Measurements from ENCODE around the gene WNK1. TPM values are rescaled to one million over a fixed set of nuclear protein-coding genes. Genes with fewer than 3 reads are reported as not detected.
"Not testable (repeated sequence)": the region's sequence is repeated elsewhere in the genome, so short reads cannot be mapped to it uniquely, and the experiment has no call there.

Gene WNK1
- total RNA-seq, 1 donor from 2014 or later = 203 TPM

DNA sequence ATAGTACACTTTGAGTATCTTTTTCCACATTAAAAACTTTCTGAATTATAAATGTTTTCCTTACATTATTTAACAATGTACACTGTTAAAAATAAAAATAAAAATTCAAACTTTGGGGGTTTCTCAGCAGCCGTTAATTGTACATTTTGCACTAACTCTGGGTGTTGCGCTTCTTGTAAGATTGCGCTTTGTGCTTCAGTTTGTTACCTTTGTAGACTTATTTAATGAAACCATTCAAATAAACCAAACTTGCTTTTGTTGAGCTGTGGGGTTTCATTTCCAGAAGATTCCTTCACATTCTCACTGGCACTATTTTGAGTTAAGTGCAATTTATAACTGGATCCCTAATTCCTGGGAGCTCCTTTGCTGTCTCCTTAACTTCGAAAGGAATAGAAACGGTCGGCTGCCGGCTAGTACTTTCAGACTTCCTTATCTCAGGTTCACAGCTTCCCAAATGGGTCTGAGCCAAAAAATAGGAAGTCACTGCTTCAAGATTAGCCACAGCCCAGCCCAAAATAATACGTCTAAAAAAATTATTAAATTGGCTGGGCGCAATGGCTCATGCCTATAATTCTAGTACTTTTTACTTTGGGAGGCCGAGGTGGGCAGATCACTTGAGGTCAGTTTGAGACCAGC, 158.9 kb downstream of the WNK1 start:
- no peak for DNase-seq (ENCODE audit: low spot score)

DNA sequence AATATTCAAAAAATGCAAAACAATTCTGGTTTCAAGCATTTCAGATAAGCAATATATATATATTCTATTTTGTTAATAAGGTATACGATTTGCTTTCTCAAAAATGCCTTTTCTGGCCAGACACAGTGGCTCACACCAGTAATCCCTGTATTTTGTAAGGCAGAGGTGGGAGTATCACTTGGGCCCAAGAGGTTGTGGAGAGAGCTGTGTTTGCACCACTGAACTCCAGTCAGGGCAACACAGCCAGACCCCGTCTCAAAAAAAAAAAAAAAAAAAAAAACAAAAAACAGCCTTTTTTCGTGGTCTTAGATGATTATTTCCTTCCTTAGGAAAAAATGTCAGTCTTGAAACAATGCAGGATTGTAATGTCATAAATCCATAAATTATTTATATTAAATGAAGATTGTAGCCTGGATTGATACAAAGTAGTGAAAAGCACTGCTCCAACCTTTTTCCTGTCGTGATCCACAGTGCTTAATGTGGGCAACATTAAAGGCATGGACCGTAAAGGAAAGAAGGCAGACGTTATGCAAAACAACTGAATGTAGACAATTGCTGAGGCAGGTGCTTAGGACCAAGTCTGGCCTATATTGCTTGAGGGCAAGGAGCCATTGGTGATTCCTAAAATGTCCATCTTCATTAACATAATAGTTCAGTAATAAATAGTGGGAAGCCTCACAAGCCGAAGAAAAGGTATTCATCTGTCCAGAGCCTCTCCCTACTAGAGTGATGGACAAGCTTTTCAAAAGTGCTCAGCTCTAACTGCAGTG, 160.3 kb downstream of the WNK1 start:
- DNase-seq (ENCODE audit: low spot score) = no peak

- DNase-seq (ENCODE audit: low spot score) = no peak
Observed at GRCh38 chr12:913919-914698, 161.7 kb downstream of the WNK1 start.

DNA sequence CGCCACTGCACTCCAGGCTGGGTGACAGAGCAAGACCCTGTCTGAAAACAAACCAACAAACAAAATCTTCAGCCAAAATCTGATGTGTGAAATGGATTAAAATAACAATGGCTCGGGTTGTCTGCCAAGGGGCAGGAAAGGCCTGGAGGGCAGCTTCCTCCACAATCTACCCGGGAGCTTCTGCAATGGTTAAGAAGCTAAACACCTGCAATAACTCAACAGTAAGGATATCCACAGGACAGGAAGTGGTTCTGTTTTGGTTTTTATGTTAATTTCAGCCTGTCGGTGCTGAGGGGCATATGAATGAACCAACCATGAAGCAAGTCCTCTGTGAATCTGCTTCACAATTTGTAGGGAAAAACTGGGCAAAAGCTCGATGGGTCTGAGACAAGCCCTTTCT, 162.7 kb downstream of the WNK1 start:
- no peak for DNase-seq (ENCODE audit: low spot score)

DNA sequence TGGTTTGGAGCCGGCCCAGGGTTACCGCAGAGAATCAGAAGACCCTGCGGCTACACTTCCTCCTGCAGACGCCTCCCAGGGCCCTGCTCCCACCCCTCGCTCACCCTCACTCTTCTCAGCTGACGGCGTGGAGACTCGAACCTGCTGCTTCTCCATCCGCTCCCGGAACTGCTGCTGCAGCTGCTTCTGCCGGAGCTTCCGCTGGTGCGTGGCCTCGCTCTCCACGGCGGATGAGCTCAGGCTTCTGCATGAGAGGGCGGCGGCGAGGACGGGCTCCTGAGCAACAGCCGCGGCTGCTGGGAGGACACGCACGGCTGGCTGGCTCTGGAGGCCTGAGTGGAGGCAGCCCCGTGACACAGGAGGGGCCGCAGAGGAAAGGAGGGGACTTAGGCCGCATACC, 163.9 kb downstream of the WNK1 start:
- no peak for DNase-seq (ENCODE audit: low spot score)

GRCh38 chr12:916712-917445, 164.5 kb downstream of the WNK1 start:
- no peak for DNase-seq (ENCODE audit: low spot score)

- no peak for DNase-seq (ENCODE audit: low spot score)
Observed at GRCh38 chr12:920676-921075, 168.3 kb downstream of the WNK1 start.

GRCh38 chr12:922285-922684, 169.9 kb downstream of the WNK1 start:
- no peak for DNase-seq (ENCODE audit: low spot score)

GRCh38 chr12:926641-927040, 174.3 kb downstream of the WNK1 start:
- DNase-seq (ENCODE audit: low spot score) = no peak

DNA sequence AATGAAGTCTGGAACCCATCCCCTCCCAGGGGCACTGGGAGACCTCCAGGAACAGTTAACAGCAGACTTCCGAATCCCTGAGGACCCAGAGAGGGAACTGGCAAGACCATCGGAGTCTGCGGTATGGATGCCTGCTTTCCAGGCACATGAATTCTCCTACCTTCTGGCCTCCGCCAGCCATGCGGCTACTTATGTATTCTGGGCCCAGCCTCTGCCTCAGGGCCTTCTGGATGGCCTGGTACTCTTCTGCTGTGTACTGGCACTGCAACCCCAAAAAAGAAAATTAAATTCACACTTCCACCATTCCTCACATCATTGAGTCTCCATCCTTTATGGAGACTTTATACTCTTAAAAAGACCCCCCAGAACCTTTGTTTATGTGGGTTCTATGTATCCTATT, 178.7 kb downstream of the WNK1 start:
- no peak for DNase-seq (ENCODE audit: low spot score)

GRCh38 chr12:931591-931990, 179.2 kb downstream of the WNK1 start:
- no peak for DNase-seq (ENCODE audit: low spot score)

DNA sequence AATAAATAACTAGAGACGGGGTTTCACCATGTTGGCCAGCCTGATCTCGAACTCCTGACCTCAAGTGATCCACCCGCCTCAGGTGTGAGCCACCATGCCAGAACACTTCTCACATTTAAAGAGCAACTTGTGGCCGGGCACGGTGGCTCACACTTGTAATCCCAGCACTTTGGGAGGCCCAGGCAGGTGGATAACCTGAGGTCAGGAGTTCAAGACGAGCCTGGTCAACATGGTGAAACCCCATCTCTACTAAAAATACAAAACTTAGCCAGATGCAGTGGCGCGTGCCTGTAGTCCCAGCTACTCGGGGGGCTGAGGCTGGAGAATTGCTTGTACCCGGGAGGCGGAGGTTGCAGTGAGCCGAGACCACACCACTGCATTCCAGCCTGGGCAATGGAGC, 183.5 kb downstream of the WNK1 start:
- DNase-seq (ENCODE audit: low spot score) = not testable (repeated sequence)

GRCh38 chr12:936377-937345, 184.3 kb downstream of the WNK1 start:
- no peak for DNase-seq (ENCODE audit: low spot score)

DNA sequence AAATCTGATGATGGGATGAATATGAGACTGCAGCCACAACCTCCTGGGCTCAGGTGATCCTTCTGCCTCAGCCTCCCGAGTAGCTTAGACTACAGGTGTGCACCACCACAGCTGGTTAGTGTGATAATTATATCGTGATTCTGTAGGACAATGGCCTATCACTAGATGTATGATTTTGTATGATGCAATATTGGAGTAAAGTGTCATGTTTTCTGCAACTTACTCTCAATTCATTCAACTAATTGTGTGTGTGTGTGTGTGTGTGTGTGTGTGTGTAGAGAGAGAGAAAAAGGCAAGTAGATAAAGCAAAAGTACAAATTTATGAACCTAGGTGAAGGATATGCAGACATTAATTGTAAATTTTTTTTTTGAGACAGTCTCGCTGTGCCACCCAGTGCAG, 186.4 kb downstream of the WNK1 start:
- no peak for DNase-seq (ENCODE audit: low spot score)

- DNase-seq (ENCODE audit: low spot score) = no peak
Observed at GRCh38 chr12:943051-943450, 190.7 kb downstream of the WNK1 start.

DNA sequence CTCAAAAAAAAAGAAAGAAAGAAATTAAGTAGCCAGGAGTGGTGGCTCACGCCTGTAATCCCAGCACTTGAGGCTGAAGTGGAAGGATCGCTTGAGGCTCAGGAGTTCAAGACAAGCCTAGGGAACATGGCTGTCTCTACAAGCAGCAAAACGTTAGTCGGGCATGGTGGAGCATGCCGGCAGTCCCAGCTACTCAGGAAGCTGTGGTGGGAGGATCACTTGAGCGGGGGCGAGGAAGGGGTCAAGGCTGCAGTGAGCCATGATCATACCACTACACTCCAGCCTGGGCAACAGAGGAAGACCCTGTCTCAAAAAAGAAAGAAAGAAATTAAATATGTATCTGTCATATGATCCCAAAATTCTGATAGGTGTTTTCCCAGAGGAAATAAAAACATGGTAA, 191.8 kb downstream of the WNK1 start:
- no peak for DNase-seq (ENCODE audit: low spot score)

DNA sequence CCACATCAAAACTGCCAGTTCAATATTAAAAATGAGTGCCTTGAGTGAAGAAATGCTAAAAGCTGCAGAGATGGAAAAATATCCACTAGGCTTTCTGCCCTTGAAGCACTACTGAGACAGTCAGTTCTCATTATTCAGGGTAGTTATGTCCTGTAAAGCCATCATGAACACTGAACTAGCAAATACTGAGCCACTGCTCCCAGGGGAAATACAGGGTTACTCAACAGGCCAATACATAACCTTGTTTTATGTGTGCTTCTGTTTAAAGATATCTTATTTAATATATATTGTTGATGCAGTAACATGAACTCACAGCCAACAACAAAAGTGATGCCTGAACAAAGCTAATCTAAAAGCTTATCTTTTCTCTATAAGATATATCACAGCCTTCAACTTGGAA, 193.8 kb downstream of the WNK1 start:
- no peak for DNase-seq (ENCODE audit: low spot score)

DNA sequence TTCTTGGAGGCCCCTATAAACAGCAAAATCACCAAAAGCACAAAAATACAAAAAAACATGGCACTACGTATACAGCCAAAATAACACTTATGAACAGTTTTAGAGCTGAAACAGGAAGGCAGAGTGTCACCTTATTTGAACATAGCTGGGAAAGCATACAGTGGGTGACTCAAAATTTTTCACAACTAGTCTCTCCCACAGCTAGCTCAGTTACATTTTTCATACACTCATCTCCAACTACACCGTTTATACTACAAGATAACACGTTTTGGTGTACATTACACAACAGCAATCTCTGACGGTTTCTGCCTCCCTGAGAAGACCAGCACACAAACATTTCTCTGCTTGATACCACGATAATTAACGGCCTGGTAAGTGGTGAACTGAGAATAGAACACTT, 194.3 kb downstream of the WNK1 start:
- DNase-seq (ENCODE audit: low spot score) = no peak

GRCh38 chr12:948238-948637, 195.9 kb downstream of the WNK1 start:
- DNase-seq (ENCODE audit: low spot score) = no peak

DNA sequence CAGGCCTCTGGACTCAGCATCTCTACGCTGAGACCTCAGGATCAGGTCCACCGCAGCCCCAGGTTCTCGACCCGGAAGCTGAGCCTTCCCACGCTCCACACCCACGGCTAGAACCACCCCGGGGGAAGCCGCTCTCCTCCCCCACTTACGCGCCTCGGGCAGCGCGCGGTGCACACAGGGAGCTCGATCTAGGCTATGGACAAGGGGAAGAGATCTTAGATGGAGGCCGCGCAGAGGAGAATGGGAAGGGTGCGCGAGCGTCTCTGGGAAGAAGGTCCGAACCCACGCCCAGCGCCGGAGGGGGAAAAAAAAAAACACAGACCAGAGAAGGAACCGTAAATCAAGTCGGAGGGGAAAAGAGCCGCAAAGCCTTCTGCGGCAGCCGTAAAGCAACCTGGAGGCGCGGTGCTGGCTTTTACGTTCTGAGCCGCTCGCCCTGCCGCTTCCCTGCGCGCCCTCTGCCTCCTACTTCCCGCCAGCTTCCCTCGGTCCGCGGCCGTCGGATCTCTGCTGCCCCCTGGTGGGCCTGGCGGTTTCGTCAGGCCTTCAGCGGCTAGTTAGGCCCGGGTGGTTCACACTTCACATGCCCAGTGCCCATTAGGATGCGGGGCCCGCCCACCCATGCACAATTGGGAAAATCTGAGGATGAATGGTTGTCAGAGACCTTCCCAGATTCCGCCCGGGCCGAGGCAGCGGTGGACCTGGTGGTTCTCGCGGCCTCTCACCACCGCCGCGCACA, 197.2 kb downstream of the WNK1 start, which contains the start of gene RAD52:
Gene RAD52 (minus strand): TSS at position 242 of the 739 bp plus-strand sequence. CDS start 16,636 bp downstream, outside the sequence.
- DNase-seq (ENCODE audit: low spot score) = peak; percentile 97
